GM19239 (cell line): ENCODE measurements around the gene PSKH1.
"Not testable (repeated sequence)": the region's sequence is repeated elsewhere in the genome, so short reads cannot be mapped to it uniquely, and the experiment has no call there.

ENCODE experiments used
- DNase-seq: peaks from one replicate; pipeline ENCODE4 v3.0.0; 2011; ENCODE audit warnings: low spot score; ENCODE audit not compliant: insufficient read length
- FAIRE-seq: peaks from 2 replicates; lab custom pipeline; 2011; peaks lifted over from hg19 to GRCh38; lab: Jason Lieb, UNC

The PSKH1 gene

DNA sequence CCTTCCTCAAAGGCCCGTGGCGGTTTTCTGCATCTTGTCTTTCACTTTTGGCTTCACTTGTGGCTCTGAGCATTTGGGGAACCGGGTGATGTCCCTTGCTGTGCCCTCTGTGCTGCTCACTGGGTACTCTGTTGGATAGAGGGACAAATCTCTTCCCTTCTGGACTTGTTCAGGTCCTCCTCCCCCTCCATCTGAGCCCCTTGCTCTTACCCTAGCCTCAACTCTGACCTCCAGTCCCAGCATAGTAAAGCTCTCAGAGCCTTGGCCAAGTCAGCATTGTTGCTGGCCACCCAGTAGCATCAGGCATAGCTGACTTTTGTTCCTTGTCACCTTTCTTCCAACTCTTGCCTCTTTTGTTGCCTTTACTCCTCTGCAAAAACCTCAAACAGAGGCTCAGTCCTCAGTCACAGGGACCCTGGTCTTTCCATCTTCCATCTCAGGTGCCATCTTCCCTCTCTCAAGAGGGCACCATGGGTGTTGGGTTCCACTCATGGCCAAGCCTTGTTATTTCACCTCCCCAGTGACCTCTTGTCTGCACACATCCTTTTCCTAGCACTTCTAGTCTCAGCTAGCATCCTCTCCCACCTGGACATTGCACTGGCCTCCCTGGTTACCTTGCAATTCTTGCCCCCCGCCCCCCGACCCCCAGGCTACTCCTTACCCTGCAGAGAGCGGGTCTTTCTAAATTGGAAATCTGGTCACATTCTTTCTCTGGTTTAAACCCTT, 44.0 kb downstream of the PSKH1 start:
- DNase-seq = peak; percentile 91
- peak; percentile 99 for FAIRE-seq

DNA sequence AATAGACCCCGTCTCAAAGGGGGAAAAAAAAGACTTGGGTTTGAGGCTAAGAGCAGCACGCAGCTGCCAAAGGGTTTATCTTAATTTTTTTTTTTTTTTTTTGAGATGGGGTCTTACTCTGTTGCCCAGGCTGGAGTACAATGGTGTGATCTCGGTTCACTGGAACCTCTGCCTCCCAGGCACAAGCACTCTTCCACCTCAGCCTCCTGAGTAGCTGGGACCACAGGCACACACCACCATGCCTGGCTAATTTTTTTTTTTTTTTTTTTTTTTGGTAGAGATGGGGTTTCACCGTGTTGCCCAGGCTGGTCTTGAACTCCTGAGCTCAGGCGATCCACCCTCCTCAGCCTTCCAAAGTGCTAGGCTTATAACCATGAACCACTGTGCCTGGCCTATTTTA, 44.7 kb downstream of the PSKH1 start:
- not testable (repeated sequence) for FAIRE-seq

DNA sequence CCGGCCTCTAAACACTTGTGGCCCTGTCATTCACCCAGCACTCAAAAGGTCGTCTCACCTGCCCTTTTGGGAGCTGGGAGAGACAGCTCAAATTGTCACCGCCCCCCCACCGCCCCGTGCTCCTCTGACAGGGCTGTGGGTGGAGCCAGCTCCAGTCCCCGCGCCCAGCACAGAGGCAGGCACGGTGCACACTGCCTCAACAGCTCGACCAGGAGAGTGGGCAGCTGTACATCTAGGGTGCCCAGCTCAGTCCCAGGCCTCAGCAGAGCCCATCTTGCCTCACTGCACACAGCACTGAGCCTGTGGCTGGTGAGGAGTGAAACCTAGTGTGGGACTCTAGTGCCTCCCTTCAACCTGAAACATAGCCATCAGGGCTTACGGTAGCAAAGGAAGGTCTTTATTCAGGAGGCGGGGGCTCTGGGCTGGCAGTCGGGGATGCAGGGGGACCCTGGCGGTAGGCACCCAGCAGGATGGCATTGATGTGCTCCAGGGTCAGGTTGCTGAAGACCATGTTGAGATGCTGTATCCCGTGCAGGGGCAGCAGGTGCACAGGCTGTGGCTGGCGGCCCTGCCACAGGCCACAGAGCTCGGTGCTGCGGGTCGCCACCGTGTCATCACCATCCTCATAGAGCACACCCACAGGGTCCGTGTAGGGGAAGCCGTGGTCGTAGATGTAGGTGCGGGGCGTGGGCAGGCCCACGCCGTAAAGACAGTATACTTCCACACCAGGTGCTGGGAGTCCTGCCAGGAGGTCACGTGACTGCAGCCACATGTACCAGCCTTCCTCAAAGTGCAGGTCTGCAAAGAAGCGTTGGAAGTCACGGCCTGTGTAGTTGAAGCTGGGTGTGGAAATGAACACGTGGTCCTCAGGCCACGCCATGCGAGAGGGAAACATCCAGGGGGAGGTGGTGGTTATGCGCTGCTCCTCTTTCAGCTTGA, 46.7 kb downstream of the PSKH1 start:
- DNase-seq (no peak), FAIRE-seq (no peak)

More for the DNA sequence above, 44.7 kb downstream of the PSKH1 start:
- not testable (repeated sequence) for DNase-seq

DNA sequence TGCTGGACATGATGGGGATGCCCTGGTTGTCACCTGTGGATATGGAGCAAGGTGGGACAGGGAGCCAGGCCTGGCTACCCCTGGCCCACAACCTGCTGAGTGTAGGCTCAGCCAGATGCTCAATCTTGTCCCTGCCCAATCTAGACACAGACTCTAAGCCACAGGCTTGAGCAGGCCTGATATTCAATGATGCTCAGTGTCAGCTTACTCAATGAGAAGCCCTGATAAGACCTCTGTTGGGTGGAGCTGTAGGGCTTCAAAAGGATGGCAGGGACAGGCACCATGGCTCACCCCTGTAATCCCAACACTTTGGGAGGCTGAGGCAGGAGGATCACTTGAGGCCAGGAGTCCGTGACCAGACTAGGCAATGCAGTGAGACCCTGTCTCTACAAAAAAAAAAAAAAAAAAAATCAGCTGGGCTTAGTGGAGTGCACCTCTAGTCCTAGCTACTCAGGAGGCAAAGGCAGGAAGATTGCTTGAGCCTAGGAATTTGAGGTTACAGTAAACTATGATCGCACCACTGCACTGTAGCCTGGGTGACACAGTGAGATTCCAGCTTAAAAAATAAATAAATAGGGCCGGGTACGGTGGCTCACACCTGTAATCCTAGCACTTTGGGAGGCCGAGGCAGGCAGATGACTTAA, 47.5 kb downstream of the PSKH1 start:
- no peak for DNase-seq
- no peak for FAIRE-seq

DNA sequence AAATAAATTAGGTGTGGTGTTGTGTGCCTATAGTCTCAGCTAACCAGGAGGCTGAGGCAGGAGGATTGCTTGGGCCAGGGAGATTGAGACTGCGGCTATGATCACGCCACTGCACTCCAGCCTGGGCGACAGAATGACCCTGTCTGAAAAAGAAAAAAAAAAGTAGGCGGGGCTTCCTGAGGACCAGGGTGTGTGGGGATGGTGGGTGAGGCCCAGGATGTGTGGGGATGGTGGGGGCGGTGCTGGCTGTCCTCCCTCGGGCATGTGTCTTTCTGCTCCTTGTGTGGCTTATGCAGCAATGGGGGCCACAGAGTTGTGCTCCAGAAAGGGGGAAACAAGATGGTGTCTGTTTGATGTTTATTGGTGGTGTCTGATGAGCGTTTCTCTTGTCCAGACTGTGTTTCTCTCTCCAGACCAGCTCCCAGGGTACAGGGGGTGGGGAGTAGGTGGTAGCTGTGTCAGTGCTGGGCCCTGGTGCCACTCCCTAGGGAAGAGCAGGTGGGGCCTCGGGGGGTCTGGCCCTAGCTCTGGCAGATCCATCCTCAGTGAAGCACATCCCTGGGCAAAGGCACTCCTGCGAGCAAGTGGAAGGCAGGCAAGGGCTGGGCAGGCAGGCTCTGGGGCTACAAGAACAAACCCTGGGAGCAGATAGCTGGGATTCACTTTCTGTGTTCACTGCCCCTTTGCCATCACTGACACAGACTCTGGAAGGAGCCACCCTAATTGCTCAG, 48.6 kb downstream of the PSKH1 start:
- DNase-seq = no peak
- no peak for FAIRE-seq

DNA sequence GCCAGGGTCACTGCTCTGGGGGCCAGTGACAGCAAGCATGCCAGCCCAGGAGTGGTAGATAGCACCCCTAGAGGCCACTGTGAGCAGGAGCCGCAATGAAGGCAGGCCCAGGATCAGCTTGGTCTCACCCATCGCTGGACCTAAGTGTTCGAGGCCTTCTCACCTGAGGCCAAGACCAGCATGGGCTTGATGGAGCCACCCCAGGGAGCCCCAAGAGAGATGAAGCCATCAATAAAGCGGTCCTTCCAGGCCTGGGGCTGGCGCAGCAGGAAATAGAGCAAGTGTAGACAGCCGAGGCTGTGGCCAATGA, 49.1 kb downstream of the PSKH1 start:
- DNase-seq = peak; percentile 78
- peak; percentile 89 for FAIRE-seq

DNA sequence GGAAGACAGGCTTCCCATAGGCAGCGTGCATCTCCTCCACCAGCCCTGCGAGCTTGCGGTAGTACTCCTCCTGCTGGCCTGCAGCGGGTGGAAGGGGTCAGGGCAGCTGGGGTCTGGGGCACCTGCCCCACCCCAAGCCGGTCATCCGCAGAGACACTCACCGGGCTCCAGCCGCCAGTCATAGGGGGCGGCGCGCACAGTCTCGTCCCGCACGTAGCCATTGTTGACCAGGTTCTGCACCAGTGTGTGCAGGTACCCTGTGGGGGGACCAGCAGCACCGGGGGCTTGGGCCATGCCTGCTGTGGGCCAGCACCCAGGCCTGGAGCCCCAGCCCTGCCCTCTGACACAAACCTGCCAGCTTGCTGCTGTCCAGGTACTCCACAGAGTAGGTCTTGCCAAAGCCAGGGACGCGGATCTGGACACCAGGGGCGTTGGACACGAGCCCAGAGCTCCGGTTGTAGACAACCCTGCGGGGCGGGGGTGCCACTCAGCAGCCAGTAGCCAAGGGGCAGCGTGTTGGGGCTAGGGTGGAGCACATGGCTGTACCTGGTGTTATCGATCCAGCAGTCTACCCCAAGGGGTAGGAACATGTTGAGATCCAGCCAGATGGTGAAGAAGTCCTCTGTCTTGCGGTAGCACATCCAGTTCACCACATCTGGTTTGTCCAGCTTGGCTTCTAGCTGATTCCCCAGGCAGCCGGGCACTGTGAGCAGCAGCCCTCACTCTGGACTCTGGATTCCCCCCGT, 49.6 kb downstream of the PSKH1 start:
- FAIRE-seq = no peak

DNA sequence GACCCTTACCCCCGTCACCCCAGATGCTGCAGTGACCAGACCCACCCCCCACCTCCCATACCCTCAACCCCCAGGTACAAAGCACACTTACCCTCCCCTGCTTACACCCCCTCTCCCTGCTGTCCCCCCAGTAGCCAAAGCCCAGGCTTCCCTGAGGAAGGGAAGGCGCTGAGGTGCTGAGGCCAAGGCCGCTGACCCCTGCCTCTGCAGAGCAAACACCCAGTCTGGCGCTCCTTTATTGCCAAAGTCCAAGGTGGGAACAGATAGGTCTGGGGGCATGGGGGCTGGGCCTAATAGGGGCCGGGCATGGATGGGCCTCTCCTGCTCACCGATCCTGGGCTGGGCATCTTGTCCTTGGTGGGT, 50.2 kb downstream of the PSKH1 start:
- DNase-seq = no peak
- no peak for FAIRE-seq

More for the DNA sequence above, 49.6 kb downstream of the PSKH1 start:
- DNase-seq = no peak

DNA sequence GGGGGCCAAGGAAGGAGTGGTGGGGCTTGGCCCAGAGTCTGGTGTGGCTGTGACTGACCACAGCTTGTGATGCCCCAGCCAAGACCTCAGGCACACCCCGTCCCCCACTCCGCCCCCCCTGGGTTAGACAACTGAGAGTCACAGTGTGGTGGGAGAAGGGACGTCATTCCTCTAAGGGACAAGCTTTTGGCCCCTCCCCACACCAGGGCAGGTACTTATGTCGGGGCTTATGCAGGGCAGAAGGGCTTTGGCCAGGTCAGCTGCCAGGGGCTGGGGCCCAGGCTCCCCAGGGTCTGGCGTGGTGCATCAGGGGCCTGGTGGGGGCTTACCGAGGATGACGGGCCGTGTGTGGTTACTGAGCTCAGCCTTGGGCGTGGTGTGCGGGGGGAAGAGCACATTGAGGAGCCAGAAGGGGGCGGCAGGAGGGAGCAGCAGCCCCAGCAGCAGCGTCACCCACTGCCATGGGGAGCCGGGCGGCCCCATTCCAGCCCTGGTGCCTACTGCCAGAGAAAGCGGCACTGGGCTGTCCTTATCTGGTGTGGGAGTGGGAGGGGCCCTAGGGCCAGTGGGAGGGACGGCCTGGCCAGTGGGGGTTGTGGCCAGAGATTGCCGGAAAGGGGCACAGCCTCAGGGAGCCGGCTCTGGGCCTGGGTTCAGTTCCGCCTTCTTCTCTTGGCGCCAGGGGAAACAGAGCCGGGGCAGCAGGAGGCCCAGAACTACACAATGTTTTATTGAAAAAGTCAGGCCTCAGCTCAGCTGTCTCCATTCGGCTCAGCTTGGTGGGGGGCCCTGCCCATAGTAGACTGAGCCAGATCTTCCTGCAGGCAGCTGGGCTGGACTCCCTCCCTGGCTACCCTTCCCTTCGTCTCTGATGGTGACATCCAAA, 50.8 kb downstream of the PSKH1 start, which contains the start of gene LCAT:
LCAT (minus strand) TSS at position 502 of the 886 bp plus-strand sequence; CDS start at position 483, 19 bp downstream.
- FAIRE-seq (no peak), DNase-seq (no peak)

DNA sequence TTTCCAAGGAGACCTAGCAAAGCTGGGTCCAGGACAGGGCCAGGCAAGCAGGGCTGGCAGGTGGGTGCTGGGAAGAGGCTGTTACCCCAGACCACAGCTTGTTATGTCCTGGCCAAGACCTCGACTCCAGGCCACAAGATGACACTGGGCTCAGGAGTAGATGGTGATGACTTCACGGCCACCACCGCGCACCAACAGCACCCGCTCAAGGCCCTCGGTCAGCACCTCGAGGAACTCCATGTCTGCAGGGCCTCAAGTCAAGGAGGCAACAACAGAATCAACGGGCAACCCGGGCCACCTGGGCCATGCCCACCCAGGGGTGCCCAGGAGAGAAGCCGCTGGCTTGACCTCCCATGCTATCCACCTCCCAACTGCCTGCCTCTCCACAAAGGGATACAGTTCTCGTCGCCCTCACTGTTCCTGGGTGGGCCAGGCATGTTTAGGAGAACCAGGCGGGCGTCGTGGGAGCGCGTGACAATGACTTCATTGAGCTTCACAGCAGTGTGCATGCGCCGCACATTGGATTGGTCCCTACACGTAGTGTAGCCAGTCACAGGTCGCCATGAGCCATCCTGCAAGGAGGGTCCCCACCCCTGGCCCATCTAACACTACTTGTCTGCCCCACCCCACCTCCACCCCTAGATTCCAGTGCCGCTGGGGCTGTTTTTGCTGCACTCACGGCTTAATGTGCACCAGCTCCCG, 51.8 kb downstream of the PSKH1 start:
- DNase-seq = no peak
- FAIRE-seq = no peak

DNA sequence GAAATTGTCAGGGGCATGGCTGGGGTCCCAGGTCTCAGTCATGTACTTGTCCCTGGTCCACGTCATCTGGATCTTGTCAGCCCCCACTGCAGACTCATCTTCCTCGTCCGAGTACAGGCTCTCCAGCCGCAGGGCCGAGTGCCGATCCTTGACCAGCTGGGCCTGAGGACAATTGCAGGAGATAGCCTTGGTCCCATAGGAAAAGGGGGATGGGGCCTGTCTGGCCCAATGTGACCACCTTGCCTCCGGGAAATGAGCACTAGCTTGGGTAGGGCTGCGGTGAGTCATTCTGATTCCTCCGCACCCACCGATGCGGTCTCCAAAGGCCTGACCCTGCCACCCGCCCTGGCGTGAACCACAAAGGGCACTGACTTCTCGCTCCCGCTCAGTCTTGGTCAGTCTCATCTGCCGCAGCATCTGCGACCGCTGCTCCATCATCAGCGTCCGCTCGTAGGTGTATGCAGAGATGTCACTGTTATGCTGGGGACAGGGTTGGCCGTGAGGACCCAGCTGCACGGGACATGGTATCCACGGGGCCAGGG, 52.4 kb downstream of the PSKH1 start:
- DNase-seq (no peak), FAIRE-seq (no peak)

DNA sequence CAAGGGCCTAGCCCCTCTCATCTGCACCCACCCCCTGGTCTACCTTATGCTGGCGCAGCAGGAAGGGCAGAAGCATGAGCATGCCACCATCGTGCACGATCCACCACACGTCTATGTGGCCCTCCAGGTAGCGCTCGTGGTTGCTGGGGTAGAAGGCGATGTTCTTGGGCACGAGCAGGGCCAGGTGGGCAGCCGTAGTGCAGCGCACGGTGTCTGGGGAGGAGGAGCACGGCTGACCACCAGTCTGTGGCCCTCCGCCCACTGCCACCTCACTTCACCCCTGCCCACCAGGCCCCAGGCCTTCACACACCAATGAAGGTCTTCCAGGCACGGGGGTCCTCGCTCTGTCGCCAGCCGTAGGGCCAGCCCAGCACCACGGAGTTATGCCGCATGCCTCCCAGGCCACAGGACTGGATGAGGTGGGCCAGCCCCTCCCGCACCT, 53.1 kb downstream of the PSKH1 start:
- no peak for FAIRE-seq

DNA sequence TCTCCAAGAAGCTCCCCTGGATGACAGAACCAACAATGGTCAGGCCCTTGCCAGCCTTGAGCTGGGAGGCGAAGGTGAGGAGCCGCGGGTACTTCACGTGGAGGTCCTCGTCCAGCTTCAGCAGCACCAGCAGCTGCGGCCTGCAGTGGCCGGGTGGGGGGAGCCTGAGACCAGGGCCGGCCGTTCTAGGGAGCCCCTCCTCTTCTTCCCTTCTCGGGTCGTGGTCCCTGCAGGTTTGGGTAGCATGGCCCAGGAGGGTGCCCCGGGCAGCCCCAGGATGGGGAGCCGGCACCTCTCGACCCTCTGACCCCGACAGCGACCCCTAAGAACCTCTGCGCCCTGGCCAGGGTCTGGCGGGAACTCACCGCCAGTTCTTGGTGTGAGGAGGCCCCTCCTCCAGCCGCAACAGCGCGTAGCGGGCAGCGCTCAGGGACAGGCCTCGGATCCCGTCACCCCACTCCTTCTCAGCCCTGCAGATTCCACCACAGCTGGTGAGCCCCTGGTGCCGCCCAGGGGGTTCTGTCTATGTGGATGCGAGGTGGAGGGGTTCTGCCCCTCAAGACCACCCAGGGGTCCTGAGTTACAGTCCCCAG, 54.0 kb downstream of the PSKH1 start:
- FAIRE-seq (no peak), DNase-seq (no peak)

More for the DNA sequence above, 53.1 kb downstream of the PSKH1 start:
- DNase-seq = no peak

DNA sequence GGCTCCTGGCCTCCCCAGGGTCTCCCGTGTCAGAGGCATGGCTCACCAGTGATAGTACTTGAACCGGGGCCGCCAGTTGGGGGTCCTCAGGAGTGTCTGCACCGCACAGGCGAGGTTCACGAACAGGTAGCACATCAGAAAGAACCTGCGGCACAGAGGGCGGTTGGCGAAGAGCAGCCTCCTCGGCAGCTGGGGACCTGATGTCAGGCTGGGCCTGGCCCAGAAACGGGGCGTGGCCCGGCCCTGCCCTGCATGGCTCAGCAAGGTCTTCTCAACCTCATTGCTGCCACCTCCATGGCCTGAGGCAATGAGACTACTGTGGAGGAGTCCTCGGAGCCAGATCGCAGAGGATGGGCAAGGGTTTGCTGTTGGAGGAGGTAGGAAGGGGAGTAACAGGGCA, 55.0 kb downstream of the PSKH1 start:
- FAIRE-seq (no peak), DNase-seq (no peak)

DNA sequence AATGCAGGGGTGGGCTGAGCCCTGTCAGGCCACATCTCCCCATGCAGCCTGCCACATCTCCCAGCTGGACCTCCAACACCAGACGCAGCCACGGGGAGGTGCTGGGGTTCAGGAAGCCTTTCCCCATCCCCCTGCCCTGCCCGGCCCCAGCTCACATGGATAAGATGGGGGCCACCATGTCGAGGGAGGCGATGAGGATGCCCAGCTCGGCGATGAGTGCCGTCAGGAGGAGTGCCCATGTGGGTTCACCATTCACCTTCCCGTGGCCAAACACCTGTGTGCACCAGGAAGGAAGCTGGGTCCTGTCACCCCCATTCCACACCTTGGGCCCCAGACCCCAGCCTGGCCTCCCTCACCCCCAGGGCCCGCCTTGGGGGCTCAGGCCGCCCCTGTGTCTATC, 56.6 kb downstream of the PSKH1 start:
- DNase-seq = no peak
- FAIRE-seq = no peak

DNA sequence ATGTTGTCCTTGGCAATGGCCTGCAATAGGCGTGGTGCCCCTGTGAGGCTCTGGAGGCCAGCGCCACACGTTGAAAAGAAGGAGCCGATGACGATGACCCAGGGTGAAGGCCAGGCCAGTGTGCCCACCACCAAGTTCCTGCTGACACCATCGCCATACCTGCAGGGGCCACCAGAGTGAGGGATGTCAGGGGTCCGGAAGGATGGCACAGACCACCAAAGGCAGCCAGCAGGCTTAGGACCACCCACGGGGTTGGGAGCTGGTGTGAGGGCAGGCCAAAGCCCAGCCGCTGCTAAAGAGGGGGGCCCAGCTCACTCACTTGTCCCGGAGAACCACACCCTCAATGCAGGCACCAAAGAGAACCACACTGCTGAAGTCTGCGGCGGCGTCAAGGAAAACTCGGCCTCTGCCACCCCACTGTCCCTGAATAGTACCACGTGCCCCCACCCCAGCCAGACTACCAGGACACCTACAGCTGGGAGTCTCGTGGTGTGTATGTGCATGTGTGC, 57.3 kb downstream of the PSKH1 start:
- FAIRE-seq (no peak), DNase-seq (no peak)

DNA sequence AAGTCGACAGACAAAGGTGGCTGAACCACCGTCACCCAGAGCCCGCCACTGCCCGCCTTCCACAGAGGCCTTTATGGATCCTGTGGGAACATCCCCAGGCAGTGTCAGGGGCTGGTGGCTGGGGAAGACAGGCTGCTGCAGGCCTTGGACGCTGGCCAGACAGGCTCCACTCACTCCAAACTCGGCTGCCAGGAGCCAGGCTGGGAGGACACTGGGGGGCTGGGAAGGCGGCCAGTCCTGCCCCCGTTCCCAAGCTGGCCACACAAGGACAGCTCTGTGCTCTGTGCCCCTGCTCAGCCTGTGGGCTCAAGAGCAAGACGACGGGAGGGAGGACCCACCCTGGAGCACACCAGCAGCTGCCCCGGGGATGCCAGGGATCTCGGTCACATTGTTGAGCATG, 58.4 kb downstream of the PSKH1 start:
- FAIRE-seq = no peak
- no peak for DNase-seq
